Kidney capillary endothelial cell (primary cell): Measurements from ENCODE around the gene CNDP1.

Experiments
- DNase-seq: peaks from one replicate; pipeline ENCODE4 v3.0.0-alpha.2; 2018; ENCODE audit warnings: low spot score

CNDP1 gene

DNA sequence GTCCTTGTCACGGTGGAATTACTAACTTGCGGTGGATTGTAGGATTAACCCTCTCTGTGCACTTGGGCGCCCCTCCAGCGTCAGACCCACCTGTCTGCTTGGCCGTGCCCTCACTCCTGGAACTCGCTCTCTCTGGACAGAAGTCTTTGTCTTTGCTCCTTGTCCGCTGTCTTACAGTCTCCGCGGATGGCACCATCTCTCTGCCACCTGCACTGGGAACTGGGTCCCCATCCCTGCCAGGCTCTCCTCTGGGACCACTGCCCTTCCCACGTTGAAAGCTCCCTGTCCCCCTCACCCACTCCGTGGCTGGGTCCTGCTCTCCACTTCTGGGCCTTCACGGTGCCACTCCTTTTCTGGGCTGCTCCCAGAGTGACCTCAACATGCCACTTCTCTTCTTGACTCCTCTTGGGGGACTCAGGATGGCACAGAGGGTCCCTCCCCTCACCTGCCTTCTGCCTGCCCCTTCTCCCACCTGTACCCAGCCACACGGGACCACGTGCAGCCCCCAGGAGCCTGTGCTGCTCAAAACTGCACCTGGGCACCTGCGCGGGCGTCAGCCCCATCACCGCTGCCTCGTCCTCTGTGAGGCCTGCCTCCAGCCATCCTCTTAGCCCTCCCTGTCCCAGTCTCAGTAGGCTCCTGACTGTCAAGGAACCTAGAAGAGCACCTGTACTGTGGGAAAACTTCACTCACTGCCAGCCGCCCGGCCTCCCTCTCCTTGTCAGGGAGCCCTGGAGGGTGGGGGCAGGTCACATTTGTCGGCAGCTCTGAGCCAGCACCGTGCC, 27.0 kb upstream of the CNDP1 start:
- DNase-seq = no peak

- no peak for DNase-seq
Measured at GRCh38 chr18:74507927-74508326, 26.4 kb upstream of the CNDP1 start.

GRCh38 chr18:74508366-74508765, 25.9 kb upstream of the CNDP1 start:
- no peak for DNase-seq

- DNase-seq = no peak
Measured at GRCh38 chr18:74508821-74509225, 25.5 kb upstream of the CNDP1 start.

GRCh38 chr18:74509856-74510769, 24.2 kb upstream of the CNDP1 start:
- DNase-seq = no peak

GRCh38 chr18:74510770-74511095, 23.6 kb upstream of the CNDP1 start:
- no peak for DNase-seq

DNA sequence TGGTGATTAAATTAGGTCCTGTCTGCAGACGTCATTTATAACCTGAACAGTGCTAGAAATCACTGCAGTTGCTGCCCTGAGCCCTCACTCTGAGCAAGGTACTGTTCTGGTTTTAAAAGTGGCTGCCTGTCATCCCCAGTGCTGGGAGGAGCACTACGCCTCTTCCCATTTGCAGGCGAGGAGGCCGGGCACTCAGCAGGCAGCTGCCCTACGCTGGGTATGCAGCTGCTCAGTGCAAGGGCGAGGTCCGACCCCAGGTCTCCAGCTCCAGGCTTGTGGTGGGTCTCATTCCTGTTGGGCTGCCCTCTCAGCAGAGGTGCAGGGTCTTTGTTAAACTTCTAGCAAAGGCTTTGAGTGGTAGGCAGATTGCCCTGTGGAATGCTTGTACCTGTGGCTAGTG, 22.5 kb upstream of the CNDP1 start:
- DNase-seq = no peak

GRCh38 chr18:74512321-74513053, 21.8 kb upstream of the CNDP1 start:
- no peak for DNase-seq

DNA sequence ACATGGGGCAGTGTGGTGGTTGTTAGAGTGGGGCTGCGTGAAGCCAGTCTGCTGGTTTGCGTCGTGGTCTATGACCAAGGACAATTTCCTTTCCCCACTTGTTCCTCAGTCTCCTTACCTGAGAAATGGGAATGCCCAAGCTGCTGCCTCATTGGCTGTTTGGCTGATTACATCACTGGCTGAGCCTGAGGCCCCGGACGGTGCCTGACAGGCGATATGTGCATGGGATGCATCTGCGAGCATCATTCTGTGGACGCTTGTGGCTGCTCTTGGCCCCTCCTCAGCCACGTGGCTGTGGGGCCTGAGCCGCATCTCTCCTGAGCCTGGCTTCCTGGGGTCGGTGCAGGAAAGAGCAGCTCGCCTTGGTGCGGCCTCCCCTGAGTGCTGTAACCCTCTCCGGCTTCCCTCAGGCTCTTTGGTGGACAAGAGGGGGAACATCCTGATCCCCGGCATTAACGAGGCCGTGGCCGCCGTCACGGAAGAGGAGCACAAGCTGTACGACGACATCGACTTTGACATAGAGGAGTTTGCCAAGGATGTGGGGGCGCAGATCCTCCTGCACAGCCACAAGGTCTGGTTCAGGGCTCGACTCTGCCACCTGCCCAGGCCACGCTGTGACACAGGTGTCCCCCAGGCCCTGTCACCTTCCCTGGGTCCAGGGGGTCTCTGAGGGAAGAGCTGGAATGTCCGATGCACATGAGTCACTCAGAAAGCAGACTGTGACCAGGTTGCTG, 21.0 kb upstream of the CNDP1 start:
- DNase-seq = no peak

DNA sequence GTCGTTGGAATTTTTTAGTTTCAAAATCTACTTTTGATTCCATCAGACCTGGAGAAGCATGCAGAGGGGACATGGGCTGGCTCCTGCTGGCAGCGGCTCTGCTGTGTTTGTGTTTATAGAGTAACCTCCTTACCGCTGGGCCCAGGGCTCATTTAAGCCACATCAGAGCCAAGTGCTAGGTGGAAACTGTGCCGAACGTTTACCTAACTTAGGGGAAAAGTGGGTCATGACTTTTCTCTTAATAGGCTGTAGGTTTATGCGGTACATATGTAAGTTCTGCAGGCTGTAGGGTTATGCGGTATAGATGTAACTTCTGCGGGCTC, 20.5 kb upstream of the CNDP1 start:
- no peak for DNase-seq

GRCh38 chr18:74514860-74515495, 19.3 kb upstream of the CNDP1 start:
- no peak for DNase-seq

- no peak for DNase-seq
Measured at GRCh38 chr18:74515620-74516231, 18.6 kb upstream of the CNDP1 start.

DNA sequence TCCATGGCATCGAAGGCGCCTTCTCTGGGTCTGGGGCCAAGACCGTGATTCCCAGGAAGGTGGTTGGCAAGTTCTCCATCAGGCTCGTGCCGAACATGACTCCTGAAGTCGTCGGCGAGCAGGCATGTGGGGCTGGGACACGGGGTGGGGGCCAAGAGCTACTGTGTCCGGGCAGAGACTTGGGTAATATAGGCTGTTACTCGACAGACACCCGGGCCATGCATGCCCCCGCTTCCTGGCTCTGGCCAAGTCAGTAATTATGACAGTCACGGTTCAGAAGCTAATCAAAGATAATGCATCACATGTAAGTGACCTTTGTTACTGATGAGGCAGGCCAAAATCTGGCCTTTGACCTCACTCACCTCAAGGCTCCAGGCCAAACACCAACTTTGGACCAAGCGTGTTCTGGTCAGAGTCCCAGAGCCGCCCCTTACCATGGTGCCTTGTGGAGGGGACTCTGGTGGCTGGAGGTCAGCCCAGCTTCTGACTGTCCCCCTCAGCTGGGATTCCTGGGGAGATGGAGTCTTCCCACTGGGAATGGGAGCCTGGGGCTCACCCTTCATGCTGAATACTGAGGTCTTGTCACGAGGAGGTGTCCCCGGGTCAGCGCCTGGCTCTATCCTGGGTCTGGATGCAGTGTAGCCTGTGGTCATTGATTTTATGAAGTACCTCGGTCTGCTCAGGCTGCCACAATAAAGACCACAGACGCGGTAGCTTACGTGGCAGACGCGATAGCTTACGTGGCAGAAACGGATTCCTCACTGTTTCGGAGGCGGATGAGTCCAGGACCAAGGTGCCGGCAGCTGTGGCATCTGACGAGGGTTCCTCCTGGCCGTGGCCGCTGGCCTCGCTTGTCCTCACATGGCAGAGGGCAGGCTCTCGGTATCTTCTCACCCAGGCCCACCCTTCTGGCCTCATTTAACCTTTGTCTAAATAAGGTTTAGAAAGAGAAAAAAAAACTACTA, 17.7 kb upstream of the CNDP1 start:
- no peak for DNase-seq

- no peak for DNase-seq
Measured at GRCh38 chr18:74517236-74517630, 17.1 kb upstream of the CNDP1 start.

DNA sequence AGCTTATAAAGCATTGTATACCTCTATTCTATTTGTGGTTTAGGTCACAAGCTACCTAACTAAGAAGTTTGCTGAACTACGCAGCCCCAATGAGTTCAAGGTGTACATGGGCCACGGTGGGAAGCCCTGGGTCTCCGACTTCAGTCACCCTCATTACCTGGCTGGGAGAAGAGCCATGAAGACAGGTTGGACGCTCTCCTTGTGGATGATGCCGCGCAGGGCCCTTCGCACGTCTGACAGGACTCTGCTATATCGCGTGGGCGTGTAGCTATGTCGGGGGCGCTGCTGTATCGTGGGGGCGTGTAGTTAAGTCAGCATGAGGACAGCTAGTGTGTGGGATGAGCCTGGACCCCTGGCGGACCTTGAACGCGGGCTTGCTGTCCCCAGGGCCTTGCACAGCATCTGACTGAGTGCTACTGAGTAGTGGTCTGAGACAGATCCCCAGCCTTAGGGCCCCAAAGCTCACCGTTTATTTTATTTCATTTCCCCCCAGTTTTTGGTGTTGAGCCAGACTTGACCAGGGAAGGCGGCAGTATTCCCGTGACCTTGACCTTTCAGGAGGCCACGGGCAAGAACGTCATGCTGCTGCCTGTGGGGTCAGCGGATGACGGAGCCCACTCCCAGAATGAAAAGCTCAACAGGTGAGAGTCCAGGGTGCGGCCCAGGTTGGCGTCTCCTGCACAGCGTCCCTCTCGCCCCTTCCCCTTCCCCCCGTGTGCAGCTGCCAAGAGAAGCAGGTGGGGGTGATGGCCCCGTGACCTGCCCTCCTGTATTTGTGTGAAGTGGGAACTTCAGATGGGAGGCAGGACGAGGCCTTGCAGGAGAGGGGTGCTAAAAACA, 15.6 kb upstream of the CNDP1 start:
- DNase-seq = no peak

- DNase-seq = no peak
Measured at GRCh38 chr18:74519320-74520095, 14.8 kb upstream of the CNDP1 start.

DNA sequence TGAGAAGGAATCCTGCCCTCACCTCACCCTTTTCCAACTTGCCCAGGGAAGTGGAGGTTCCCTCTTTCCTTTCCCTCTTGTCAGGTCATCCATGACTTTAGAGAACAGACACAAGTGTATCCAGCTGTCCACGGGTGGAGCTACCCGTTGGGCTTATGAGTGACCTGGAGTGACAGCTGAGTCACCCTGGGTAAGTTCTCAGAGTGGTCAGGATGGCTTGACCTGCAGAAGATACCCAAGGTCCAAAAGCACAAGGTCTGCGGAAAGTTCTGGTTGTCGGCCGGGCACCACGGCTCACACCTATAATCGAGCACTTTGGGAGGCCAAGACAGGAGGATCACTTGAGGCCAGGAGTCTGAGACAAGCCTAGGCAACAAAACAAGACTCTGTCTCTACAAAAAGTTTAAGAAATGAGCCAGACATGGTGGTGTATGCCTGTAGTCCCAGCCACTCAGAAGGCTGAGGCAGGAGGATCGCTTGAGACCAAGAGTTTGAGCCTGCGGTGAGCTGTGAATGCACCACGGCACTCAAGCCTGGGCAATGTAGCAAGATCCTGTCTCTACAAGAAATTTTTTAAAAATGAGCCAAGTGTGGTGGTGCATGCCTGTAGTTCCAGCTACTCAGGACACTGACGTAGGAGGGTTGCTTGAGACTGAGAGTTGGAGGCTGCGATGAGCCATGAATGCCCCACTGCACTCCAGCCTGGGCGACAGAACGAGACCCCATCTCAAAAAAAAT, 14.0 kb upstream of the CNDP1 start:
- no peak for DNase-seq
